ENCODE measurements around the gene FSHR.

- TF ChIP-seq POLR2A (IDR thresholded peaks at IDR 0.05): no peak
- TF ChIP-seq CTCF (IDR thresholded peaks at IDR 0.05): no peak
Observed at GRCh38 chr2:49105506-49105905, 48.8 kb downstream of the FSHR start.
